Cerebellar nuclear complex (tissue), 1 donor: ENCODE measurements around the gene PHPT1.

Experiments used
- DNase-seq, 2 experiments: peaks; one replicate each; lab custom pipeline; 2025; lab: John Stamatoyannopoulos, UW

The PHPT1 gene

DNA sequence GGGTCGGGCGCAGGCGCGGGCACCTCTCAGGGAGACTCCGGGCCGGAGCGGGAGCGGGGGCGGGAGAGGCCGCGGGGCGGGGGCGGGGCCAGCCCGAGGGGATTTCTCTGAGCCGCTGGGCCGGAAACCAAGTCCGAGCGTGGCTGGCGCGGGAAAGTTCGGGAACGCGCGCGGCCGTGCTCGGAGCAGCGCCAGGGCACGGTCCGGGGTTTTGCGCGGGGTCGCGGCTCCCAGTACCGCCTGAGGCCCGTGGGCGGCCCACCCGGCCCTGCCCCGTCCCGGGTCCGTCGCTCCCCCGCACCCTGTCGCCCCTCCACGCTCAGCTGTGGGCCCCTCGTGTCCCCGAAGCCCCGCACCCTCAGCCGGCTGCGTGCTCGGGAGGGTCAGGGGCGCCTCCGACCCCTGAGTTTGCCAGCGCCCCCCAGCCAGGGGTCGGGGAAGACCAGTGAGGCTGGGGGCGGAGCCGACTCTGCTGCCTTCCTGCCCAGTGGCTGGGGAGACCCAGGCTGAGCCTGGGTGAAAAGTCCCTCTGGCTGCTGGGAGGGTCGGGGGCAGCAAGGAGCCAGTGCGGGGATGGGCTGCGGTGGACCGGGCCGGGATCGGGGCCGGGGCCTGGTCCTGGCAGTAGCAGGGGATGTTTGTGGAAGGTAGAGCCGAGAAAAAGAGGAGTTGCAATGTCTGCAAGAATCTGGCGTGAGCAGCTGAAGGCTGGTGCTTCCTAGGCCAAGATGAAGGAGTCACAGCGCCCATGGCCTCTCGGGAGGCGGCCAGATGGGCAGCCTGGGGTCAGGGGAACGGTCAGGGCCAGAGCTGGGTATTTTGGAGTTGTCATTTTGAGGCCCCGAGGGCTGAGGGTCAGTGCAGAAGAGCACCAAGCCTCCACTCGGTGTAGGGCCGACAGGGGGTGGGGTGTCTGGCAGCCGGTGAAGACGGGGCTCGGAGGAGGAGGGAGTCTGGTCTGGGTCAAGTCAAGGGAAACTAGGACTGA is 37.7 kb downstream of the PHPT1 start:
- DNase-seq: no peak

DNA sequence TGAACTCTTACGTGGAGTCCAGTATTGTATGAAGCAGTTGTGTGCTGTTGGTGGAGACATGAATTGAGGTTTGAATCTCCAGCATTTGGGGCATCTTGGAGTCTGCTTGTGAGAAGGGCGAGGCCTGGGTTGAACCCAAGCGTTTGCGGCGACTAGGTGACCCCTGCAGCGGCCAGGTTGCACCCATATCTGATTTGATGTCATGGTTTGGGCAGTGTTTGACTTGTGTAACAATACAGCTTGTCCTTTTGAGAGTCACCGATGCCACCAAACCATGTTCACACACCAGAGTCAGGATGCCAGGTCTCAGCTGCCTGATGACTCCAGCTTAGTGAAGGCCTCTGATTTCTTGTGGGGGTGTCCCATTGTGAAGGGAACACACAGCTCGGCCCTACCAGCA is 39.2 kb downstream of the PHPT1 start:
- no peak for DNase-seq

DNA sequence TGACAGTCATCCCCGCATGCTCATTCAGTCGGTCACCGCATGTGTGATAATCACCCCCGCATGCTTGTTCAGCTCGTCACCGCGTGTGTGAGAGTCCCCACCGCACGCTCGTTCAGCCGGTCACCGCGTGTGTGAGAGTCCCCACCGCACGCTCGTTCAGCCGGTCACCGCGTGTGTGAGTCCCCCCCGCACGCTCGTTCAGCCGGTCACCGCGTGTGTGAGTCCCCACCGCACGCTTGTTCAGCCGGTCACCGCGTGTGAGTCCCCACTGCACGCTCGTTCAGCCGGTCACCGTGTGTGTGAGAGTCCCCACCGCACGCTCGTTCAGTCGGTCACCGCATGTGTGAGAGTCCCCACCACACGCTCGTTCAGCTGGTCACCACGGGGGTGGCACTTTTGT is 40.6 kb downstream of the PHPT1 start:
- no peak for DNase-seq

DNA sequence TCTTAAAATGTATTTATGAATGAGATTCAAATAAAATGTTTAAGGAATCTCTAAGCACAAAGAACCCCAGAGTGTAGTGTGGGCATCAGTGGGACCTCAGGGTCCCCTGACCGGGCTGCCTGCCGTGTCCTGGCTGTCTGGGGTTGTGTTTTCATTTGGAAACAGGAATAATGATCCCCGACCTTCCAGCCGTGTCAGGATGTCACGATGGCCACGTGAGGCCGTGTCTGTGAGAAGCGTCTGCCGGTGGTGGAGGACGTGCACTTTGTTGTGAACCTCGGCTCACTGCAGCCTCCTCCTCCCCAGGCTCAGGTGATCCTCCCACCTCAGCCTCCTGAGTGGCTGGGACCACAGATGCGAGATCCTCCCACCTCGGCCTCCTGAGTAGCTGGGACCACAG is 41.5 kb downstream of the PHPT1 start:
- no peak for DNase-seq

DNA sequence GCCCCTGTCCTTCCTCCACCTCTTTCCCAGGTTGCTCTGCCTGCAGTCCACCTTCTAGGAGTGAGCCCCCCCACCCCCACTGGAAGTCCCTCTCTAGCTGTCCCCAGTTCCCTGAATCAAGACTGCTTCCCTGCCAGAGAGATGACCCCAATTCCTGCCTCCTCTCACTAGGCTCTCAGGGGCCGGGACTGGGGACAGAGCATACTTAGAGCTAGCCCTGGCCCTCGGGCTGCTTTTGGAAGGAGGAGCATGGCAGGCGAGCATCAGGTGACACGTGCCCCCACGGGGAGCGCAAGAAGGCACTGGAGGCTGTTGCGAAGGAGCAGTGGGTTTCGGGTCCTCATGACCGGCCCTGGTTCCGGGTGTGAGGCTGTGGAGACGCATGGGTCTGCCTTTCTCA is 46.8 kb downstream of the PHPT1 start:
- no peak for DNase-seq

DNA sequence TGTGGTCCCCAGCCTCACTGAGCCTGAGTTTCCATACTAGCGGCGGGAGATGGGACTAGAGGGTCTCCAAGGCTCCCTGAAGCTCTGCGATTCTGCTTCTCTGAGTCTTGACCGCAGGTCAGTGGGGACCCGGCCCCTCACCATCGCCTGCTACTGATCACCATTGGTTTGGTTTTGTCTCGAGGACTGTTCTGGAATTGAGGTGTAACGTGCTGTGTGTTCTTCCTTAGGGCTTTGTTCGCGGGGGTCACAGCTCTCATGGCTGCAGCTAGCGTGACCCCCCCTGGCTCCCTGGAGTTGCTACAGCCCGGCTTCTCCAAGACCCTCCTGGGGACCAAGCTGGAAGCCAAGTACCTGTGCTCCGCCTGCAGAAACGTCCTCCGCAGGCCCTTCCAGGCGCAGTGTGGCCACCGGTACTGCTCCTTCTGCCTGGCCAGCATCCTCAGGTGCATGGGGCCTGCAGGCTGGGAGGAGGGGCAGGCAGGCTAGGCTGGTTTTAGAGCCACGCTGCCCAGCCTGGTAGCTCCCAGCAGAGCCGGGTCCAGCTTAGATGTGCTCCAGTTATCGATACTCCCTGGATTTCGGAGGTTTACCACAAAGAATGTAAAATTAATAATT is 49.4 kb downstream of the PHPT1 start:
- no peak for DNase-seq

DNA sequence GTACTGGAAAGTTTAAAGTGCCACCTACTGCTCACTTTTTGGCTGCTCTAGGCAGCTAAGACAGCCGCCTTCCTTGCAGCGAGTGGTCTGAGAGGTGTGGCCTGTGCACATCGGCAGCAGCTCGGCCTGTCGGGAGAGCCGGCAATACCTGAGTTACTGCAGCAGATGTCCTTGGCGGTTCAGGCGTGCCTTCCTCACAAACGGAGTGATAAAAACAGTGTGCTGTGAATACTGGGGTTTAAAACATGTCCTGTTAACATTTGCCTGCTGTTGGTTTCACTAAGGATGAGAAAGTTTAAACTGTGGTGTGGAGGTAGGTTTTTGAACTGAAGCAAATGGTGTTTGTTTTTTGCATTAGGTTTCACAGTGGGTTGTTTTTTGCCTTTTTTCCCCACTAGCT is 50.0 kb downstream of the PHPT1 start:
- no peak for DNase-seq

DNA sequence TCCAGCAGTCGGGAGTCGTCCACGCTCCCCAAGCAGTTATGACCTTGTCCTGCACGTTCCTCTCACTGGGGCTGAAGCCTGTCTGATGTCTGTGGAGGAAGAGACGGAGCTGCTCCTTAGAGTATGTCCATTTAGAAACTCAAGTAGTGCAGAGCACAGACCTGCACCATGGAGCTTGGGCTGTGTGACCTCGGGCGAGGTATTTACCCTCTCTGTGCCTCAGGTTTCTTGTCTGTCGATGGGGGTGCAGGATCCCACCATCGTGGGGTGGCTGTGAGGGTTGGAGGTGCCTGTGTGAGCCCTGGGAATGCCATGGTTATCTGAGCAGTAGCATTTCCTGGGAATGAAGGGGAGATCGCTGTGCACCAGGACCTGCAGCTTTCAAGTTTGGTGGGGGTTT is 51.3 kb downstream of the PHPT1 start:
- DNase-seq: no peak
